Astrocyte (in vitro differentiated cells and primary cell): Measurements from ENCODE around the gene SLC6A4.

Experiments used
- CTCF ChIP-seq: IDR thresholded peaks from 2 replicates; pipeline ENCODE4 v1.5.1; 2011; ENCODE audit warnings: low read depth, mild to moderate bottlenecking, inconsistent platforms, low read length, moderate library complexity; ENCODE audit not compliant: insufficient read depth
- EZH2 ChIP-seq: IDR thresholded peaks from 2 replicates; pipeline ENCODE4 v1.6.1; 2012; ENCODE audit warnings: mild to moderate bottlenecking, low read length, inconsistent platforms; ENCODE audit not compliant: insufficient read depth

GRCh38 chr17:30232824-30233427, 2.6 kb downstream of the SLC6A4 start:
- no peak for TF ChIP-seq CTCF
- no peak for TF ChIP-seq EZH2
